Measurements from ENCODE around the gene HERPUD1. TPM values are rescaled to one million over a fixed set of nuclear protein-coding genes. Genes with fewer than 3 reads are reported as not detected.

The HERPUD1 gene
- total RNA-seq, 1 experiment from 2014 or later = 180 TPM

DNA sequence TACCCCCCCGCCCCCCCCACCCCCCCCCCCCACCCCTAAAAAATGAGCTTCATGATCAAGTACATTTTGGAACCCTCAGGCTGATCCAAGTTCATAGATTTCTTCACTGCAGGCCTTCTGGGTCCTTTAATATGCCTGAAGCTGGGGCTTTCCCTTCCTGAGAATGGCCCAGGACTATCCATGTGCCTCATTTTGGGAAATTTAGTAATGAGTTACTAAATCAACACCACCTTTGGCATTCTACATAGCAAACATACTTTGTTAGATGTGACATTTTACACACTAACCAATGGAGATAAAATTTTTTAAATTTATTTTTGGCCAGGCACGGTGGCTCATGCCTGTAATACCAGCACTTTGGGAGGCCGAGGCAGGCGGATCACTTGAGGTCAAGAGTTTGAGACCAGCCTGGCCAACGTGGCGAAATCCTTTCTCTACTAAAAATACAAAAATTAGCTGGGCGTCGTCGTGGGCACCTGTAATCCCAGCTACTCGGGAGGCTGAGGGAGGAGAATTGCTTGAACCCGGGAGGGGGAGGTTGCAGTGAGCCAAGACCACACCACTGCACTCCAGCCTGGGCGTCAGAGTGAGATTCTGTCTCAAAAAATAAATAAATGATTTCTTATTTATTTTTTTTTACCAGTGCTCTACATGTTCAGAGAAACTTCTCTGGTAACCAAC is 14.0 kb downstream of the HERPUD1 start:
- no peak for DNase-seq (ENCODE audit: low read depth, low spot score)
- in situ Hi-C loops (cut with HindIII; ENCODE audit: low pct_unique_long_range_greater_than_20kb, low sequenced_read_pairs) = no loop called here

DNA sequence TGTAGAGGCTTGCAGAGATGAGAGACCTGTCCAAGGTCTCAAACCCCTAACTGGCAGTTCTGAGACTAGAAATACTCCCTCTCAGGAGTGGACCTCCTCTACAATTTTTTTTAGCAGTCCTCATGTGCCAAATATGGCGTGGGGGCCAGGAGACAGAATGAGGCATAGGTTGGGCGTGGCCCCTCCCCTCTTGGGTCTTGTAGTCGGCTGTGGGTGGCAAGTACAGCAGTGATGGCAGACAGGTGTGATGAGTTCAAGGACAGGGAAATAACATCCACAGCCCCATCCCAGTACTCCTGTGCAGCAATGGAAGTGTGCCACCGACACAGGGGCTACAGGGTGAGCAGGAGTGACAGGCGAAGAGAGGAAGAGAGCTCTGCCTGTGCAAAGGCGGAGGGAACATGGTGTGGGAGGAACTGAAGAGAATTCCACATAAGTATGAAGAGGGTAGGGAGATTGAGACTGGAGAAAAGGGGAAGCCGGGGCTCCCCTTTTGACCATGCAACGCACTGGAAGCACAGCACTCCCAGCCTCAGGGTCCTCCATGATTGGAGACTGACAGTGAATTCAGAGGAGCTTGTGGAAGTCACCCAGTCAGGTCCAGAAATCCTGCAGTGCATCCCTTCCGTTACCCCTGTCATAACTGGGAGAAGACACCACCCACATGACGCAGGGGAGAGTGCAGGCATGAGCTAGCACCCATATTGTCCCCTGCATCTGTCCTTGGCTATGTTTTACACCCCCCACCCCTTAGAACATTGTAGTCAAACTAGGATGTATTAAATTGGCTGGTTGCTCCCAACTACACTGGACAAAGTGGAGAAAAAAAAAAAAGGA is 15.0 kb downstream of the HERPUD1 start:
- DNase-seq (ENCODE audit: low read depth, low spot score) = no peak
- in situ Hi-C loops (cut with HindIII; ENCODE audit: low pct_unique_long_range_greater_than_20kb, low sequenced_read_pairs) = no loop called here

DNA sequence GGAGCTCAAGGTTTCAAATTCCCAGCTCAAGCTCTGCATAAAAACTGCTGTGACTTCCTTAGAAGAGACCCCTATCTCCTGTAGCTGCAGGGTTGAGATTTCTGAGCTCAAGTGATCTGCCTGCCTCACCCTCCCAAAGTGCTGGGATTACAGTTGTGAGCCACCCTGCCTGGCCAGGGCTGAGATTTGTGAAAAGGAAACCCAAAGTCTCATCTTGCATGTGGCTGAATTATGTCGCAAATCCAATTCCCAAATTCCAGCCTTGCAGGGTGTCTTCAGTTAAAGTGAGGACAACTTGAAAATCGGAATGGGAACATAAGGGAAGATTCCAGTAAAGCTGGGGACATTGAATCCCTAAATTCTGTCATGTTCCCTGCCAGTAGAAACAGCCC is 15.7 kb downstream of the HERPUD1 start:
- in situ Hi-C loops (cut with HindIII; ENCODE audit: low pct_unique_long_range_greater_than_20kb, low sequenced_read_pairs) = no loop called here
- no peak for DNase-seq (ENCODE audit: low read depth, low spot score)

- DNase-seq (ENCODE audit: low read depth, low spot score) = no peak
- in situ Hi-C loops (cut with HindIII; ENCODE audit: low pct_unique_long_range_greater_than_20kb, low sequenced_read_pairs) = no loop called here
Measured at GRCh38 chr16:56948234-56948633, 16.3 kb downstream of the HERPUD1 start.

- DNase-seq (ENCODE audit: low read depth, low spot score) = no peak
- in situ Hi-C loops (cut with HindIII; ENCODE audit: low pct_unique_long_range_greater_than_20kb, low sequenced_read_pairs) = no loop called here
Measured at GRCh38 chr16:56950051-56950450, 18.1 kb downstream of the HERPUD1 start.

DNA sequence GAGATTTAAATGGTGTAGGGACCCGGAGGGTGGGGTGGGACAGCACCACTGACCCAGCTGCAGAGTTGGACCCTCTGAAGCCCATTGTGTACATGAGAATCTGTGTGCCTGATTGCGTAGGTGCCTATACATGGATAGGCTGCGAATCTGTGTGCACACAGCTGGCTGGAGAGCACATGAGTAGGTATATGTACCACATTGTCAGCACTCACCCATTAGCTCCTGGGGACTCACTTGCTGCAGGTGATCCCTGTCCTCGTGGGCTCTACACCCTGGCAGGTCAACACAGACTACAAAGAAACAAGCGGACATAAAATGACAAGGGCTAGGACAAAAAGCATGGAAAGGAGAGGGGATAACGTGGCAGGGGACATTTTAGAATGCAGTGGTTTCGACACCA is 18.5 kb downstream of the HERPUD1 start:
- no peak for DNase-seq (ENCODE audit: low read depth, low spot score)

GRCh38 chr16:56950881-56951771 is 19.2 kb downstream of the HERPUD1 start:
- in situ Hi-C loops (cut with HindIII; ENCODE audit: low pct_unique_long_range_greater_than_20kb, low sequenced_read_pairs) = no loop called here
- DNase-seq (ENCODE audit: low read depth, low spot score) = peak; percentile 65

More for the DNA sequence above, 18.5 kb downstream of the HERPUD1 start:
- in situ Hi-C loops (cut with HindIII; ENCODE audit: low pct_unique_long_range_greater_than_20kb, low sequenced_read_pairs) = no loop called here

GRCh38 chr16:56953006-56953405 is 21.1 kb downstream of the HERPUD1 start:
- in situ Hi-C loops (cut with HindIII; ENCODE audit: low pct_unique_long_range_greater_than_20kb, low sequenced_read_pairs) = no loop called here
- no peak for DNase-seq (ENCODE audit: low read depth, low spot score)

GRCh38 chr16:56956076-56956475 is 24.1 kb downstream of the HERPUD1 start:
- in situ Hi-C loops (cut with HindIII; ENCODE audit: low pct_unique_long_range_greater_than_20kb, low sequenced_read_pairs) = no loop called here

DNA sequence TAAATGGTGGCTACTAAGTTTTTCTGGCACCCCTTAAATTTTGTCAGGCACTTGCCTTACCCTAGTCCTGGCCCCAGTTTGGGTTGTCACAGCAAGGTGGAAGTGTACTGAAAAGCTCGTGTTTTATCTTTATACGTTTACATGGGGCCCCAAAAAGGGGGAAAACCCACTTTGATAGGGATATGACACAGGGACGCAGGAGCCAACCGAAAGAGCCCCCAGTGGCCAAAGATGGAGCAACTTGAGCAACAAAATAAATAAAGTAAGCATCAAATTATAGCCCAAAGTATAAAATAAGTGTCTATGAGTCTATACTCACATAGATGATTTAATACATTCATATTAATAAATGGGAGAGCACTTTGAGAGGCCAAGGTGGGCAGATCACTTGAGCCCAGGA is 24.8 kb downstream of the HERPUD1 start:
- DNase-seq (ENCODE audit: low read depth, low spot score) = no peak
- in situ Hi-C loops (cut with HindIII; ENCODE audit: low pct_unique_long_range_greater_than_20kb, low sequenced_read_pairs) = no loop called here

More at GRCh38 chr16:56956076-56956475, 24.1 kb downstream of the HERPUD1 start:
- DNase-seq (ENCODE audit: low read depth, low spot score) = no peak

- DNase-seq (ENCODE audit: low read depth, low spot score) = no peak
- in situ Hi-C loops (cut with HindIII; ENCODE audit: low pct_unique_long_range_greater_than_20kb, low sequenced_read_pairs) = no loop called here
Measured at GRCh38 chr16:56960681-56961281, 28.8 kb downstream of the HERPUD1 start.

- in situ Hi-C loops (cut with HindIII; ENCODE audit: low pct_unique_long_range_greater_than_20kb, low sequenced_read_pairs) = no loop called here
- no peak for DNase-seq (ENCODE audit: low read depth, low spot score)
Measured at GRCh38 chr16:56961386-56961785, 29.4 kb downstream of the HERPUD1 start.

GRCh38 chr16:56961851-56962281 is 29.9 kb downstream of the HERPUD1 start, which contains the start of gene CETP:
Gene CETP (plus strand): TSS chr16:56961950. CDS start chr16:56961980, 30 bp downstream.
- no peak for DNase-seq (ENCODE audit: low read depth, low spot score)

GRCh38 chr16:56964243-56965148 is 32.6 kb downstream of the HERPUD1 start:
- in situ Hi-C loops (cut with HindIII; ENCODE audit: low pct_unique_long_range_greater_than_20kb, low sequenced_read_pairs) = no loop called here
- peak; percentile 87 for DNase-seq (ENCODE audit: low read depth, low spot score)

More at GRCh38 chr16:56961851-56962281, 29.9 kb downstream of the HERPUD1 start, which contains the start of gene CETP:
- in situ Hi-C loops (cut with HindIII; ENCODE audit: low pct_unique_long_range_greater_than_20kb, low sequenced_read_pairs) = no loop called here

- in situ Hi-C loops (cut with HindIII; ENCODE audit: low pct_unique_long_range_greater_than_20kb, low sequenced_read_pairs) = no loop called here
- DNase-seq (ENCODE audit: low read depth, low spot score) = no peak
Measured at GRCh38 chr16:56965149-56966092, 33.5 kb downstream of the HERPUD1 start.

- no peak for DNase-seq (ENCODE audit: low read depth, low spot score)
- in situ Hi-C loops (cut with HindIII; ENCODE audit: low pct_unique_long_range_greater_than_20kb, low sequenced_read_pairs) = no loop called here
Measured at GRCh38 chr16:56966093-56966475, 34.1 kb downstream of the HERPUD1 start.

All from SK-MEL-5 (cell line).